ENCODE data around the gene ABTB2. TPM values are rescaled to one million over a fixed set of nuclear protein-coding genes. Genes with fewer than 3 reads are reported as not detected.

ABTB2 gene
- polyA plus RNA-seq, 2 of the 4 experiments (the other 2 are of a cell fraction): 8.9 to 15.4 TPM

GRCh38 chr11:34111722-34112270 is 246.0 kb downstream of the ABTB2 start:
- H3K9me3 ChIP-seq: no peaks in the 10 kb centered on the region
- WGBS (ENCODE audit: missing lambda C conversion rate): 95% methylated on average over 6 of the region's 6 CpGs
- no peak overlapping the region for H3K27ac ChIP-seq
- peaks cover 4% of the 10 kb centered on the region; the same call in 2 of the 3 replicates for H3K4me1 ChIP-seq
- DNase-seq (ENCODE audit: low read depth in 1 of 2, low spot score in 1 of 2) (no peak), FAIRE-seq (no peak), ATAC-seq (no peak)
- TF ChIP-seq, protein P1, sequence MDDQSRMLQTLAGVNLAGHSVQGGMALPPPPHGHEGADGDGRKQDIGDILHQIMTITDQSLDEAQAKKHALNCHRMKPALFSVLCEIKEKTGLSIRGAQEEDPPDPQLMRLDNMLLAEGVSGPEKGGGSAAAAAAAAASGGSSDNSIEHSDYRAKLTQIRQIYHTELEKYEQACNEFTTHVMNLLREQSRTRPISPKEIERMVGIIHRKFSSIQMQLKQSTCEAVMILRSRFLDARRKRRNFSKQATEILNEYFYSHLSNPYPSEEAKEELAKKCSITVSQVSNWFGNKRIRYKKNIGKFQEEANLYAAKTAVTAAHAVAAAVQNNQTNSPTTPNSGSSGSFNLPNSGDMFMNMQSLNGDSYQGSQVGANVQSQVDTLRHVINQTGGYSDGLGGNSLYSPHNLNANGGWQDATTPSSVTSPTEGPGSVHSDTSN (IDR thresholded peaks at IDR 0.05): no peak
- TF ChIP-seq EHMT2 (IDR thresholded peaks at IDR 0.05; ENCODE audit: low read depth) (no peak), ZC3H11A (IDR thresholded peaks at IDR 0.05) (no peak), CEBPB (IDR thresholded peaks at IDR 0.05) (no peak), SMC3 (IDR thresholded peaks at IDR 0.05) (no peak), NPAS2 (CRISPR knock-in tag; IDR thresholded peaks at IDR 0.05; ENCODE audit: borderline replicate concordance) (no peak)
- TF ChIP-seq, protein P2, sequence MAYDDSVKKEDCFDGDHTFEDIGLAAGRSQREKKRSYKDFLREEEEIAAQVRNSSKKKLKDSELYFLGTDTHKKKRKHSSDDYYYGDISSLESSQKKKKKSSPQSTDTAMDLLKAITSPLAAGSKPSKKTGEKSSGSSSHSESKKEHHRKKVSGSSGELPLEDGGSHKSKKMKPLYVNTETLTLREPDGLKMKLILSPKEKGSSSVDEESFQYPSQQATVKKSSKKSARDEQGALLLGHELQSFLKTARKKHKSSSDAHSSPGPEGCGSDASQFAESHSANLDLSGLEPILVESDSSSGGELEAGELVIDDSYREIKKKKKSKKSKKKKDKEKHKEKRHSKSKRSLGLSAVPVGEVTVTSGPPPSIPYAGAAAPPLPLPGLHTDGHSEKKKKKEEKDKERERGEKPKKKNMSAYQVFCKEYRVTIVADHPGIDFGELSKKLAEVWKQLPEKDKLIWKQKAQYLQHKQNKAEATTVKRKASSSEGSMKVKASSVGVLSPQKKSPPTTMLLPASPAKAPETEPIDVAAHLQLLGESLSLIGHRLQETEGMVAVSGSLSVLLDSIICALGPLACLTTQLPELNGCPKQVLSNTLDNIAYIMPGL (CRISPR knock-in tag; IDR thresholded peaks at IDR 0.05; ENCODE audit: borderline replicate concordance): no peak
- ChIA-PET CTCF (interaction anchor here (0.6 to 1.2 kb wide), 2 partner anchors 14 to 38 kb away, joined by 3 read pairs; no protein-coding TSS in a partner anchor), POLR2A (no interaction called here)
- H3K4me3 ChIP-seq: no peak overlapping the region
- H3K4me2 ChIP-seq: no peak overlapping the region

DNA sequence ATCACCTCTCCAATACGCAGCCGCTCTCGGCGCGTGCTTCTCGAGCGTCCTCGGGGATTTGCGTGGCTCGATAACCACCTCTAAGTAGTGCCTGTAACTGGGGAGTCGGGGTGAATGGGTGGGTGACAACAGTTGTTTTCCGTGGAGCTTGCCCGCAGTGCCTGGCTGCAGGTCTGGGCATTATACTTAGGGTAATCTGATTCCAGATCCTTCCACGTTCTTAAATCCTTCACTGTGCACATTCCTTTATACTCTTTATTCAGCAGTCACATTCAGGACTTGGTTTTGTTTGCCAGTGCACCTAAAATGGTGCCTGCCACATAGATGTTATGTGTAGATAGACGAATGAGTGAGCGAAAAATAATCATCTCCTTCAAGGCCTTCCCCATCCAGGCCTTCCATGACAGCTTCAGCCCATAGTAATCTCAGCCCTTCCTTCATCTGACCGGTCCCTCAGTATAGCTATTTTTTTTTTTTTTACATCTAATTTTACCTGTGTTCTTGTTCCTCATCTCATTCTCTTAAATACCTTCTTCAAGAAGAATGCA is 251.8 kb downstream of the ABTB2 start:
- ChIA-PET POLR2A (interaction anchor here (0.7 to 2.0 kb wide), 10 partner anchors 9 to 251 kb away, joined by 3 to 11 read pairs (median 4); partner anchors contain the start of genes ABTB2 and CAPRIN1), CTCF (interaction anchor here (0.6 to 3.8 kb wide), 7 partner anchors 10 to 119 kb away, joined by 3 to 13 read pairs (median 4); no protein-coding TSS in a partner anchor)
- no peak for FAIRE-seq
- H3K9me3 ChIP-seq: no peaks in the 10 kb centered on the region
- peak in 1 of 2 experiments; percentile 19; a peak in 4 of 6 replicates for ATAC-seq
- DNase-seq (ENCODE audit: low read depth in 1 of 2, low spot score in 1 of 2): peak in 1 of 2 experiments; percentile 36
- H3K27ac ChIP-seq: peak overlapping the region; percentile 84 to 95
- TF ChIP-seq CBX2 (IDR thresholded peaks at IDR 0.05; ENCODE audit: borderline replicate concordance, low read depth): no peak
- no peak for TF ChIP-seq NFE2L2 (conservative IDR thresholded peaks at IDR 0.05; ENCODE audit: low read length)
- TF ChIP-seq MAX (IDR thresholded peaks at IDR 0.05): no peak
- H3K4me1 ChIP-seq: peaks cover 13% of the 10 kb centered on the region; the same call in 2 of the 3 replicates
- WGBS (ENCODE audit: missing lambda C conversion rate): 4% methylated on average over 14 of the region's 17 CpGs
- peak overlapping the region; percentile 98 for H3K4me2 ChIP-seq
- H3K4me3 ChIP-seq: peak overlapping the region; percentile 92

- FAIRE-seq: peak; percentile 91
- H3K4me2 ChIP-seq: peak within 1 kb of the TSS; percentile 98
- DNase-seq (ENCODE audit: low read depth in 1 of 2, low spot score in 1 of 2): peak; percentile 95 to 99
- ATAC-seq: peak; percentile 93
- H3K4me3 ChIP-seq: peak within 1 kb of the TSS; percentile 92
- H3K4me1 ChIP-seq: peaks cover 13% of the 10 kb centered on the region; the same call in 2 of the 3 replicates
- WGBS (ENCODE audit: missing lambda C conversion rate): 1% methylated on average over 55 of the region's 55 CpGs
- H3K27ac ChIP-seq: peak within 1 kb of the TSS; percentile 84 to 95
- H3K9me3 ChIP-seq: no peaks in the 10 kb centered on the region
- POLR2A ChIA-PET: interaction anchor here (0.6 to 2.0 kb wide), 10 partner anchors 10 to 258 kb away, joined by 3 to 11 read pairs (median 4); partner anchors contain the start of genes ABTB2 and CAPRIN1
- CTCF ChIA-PET: interaction anchor here (0.6 to 3.8 kb wide), 7 partner anchors 9 to 118 kb away, joined by 3 to 13 read pairs (median 5); no protein-coding TSS in a partner anchor
- no peak for TF ChIP-seq CHD4 (IDR thresholded peaks at IDR 0.05; ENCODE audit: borderline replicate concordance)
- no peak for TF ChIP-seq JUNB (IDR thresholded peaks at IDR 0.05)
- 0 out of 5 replicates have a peak, but pooled peaks of 1 of the 2 experiments have one; percentile 14 for TF ChIP-seq EP300 (IDR thresholded peaks at IDR 0.05)
- no peak; the same call in 1 of the 2 replicates for TF ChIP-seq NFE2L2 (conservative IDR thresholded peaks at IDR 0.05; ENCODE audit: low read length)
- TF ChIP-seq EHF (CRISPR knock-in tag; IDR thresholded peaks at IDR 0.05): peak; percentile 49; the same call in 1 of the 2 replicates
- TF ChIP-seq, protein P3, sequence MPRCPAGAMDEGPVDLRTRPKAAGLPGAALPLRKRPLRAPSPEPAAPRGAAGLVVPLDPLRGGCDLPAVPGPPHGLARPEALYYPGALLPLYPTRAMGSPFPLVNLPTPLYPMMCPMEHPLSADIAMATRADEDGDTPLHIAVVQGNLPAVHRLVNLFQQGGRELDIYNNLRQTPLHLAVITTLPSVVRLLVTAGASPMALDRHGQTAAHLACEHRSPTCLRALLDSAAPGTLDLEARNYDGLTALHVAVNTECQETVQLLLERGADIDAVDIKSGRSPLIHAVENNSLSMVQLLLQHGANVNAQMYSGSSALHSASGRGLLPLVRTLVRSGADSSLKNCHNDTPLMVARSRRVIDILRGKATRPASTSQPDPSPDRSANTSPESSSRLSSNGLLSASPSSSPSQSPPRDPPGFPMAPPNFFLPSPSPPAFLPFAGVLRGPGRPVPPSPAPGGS (IDR thresholded peaks at IDR 0.05): peak; percentile 87; the same call in 2 of the 3 replicates
- no peak for TF ChIP-seq ZNF302 (CRISPR knock-in tag; IDR thresholded peaks at IDR 0.05)
- TF ChIP-seq TP53 (CRISPR knock-in tag; IDR thresholded peaks at IDR 0.05): peak; percentile 94
- TF ChIP-seq HES2 (IDR thresholded peaks at IDR 0.05): no peak
- 0 out of 2 replicates have a peak, but pooled peaks have one; percentile 28 for TF ChIP-seq RFX5 (IDR thresholded peaks at IDR 0.05)
- no peak for TF ChIP-seq ESRRA (IDR thresholded peaks at IDR 0.05; ENCODE audit: borderline replicate concordance, low read length)
- TF ChIP-seq NPAS2 (CRISPR knock-in tag; IDR thresholded peaks at IDR 0.05; ENCODE audit: borderline replicate concordance): peak; percentile 90
- peak; percentile 97 for TF ChIP-seq BHLHE40 (IDR thresholded peaks at IDR 0.05; ENCODE audit: low read depth, low read length)
Observed at GRCh38 chr11:34105079-34105956, 252.5 kb downstream of the ABTB2 start, which contains the start of gene NAT10. NAT10 (plus strand) TSS chr11:34105629; CDS start chr11:34108226, 2,597 bp downstream.

All from A549 (cell line).